ENCODE data around the gene CD82.

- TF ChIP-seq CTCF (IDR thresholded peaks at IDR 0.05) = no peak
- TF ChIP-seq POLR2A (IDR thresholded peaks at IDR 0.05) = no peak
Observed at GRCh38 chr11:44595964-44596381, 30.5 kb downstream of the CD82 start.
